GM12878 (cell line): Measurements from ENCODE around the gene HSD11B1L. TPM values are rescaled to one million over a fixed set of nuclear protein-coding genes. Genes with fewer than 3 reads are reported as not detected.

Source experiments
- ATAC-seq: fragments of 200-7000 bp; cut with Tn5 transposase; 3 replicates; pipeline ENCODE4 v1.9.1; 2020; ENCODE audit warnings: mild to moderate bottlenecking, moderate library complexity
- BruUV-seq: library from RNA; stranded (reverse); fragments of 400-500 nt; replicated peaks from 2 replicates; lab custom pipeline; 2021; lab: Mats Ljungman, UMichigan
- CTCF ChIA-PET: fragments of 300-600 bp; sonication (Branson Sonifier 250); formaldehyde crosslinking; extraction: SDS; loops from one replicate; lab custom pipeline; 2021; ENCODE audit warnings: inconsistent platforms; lab: Yijun Ruan, JAX
- POLR2A ChIA-PET: fragments of 350-600 bp; formaldehyde crosslinking; extraction: SDS; loops from one replicate; lab custom pipeline; 2021; ENCODE audit warnings: inconsistent platforms; lab: Charles Lee
- RAD21 ChIA-PET: fragments of 300-600 bp; sonication (Branson Sonifier 250); formaldehyde crosslinking; loops from one replicate; lab custom pipeline; 2023; ENCODE audit warnings: antibody characterized with exemption; ENCODE audit not compliant: unreplicated experiment; lab: Charles Lee
- SMC1A ChIA-PET: fragments of 300-600 bp; sonication (Branson Sonifier 250); formaldehyde crosslinking; loops from one replicate; lab custom pipeline; 2023; ENCODE audit not compliant: unreplicated experiment, uncharacterized antibody; lab: Charles Lee
- DNase-seq: peaks from one replicate; pipeline ENCODE4 v3.0.0-alpha.2; 2011; ENCODE audit warnings: low read depth, low spot score
- FAIRE-seq: peaks from 3 replicates; lab custom pipeline; 2011; peaks lifted over from hg19 to GRCh38; lab: Jason Lieb, UNC
- H2AFZ ChIP-seq: 2 replicates; pipeline ENCODE4 v1.6.0; 2011; ENCODE audit warnings: low read depth, low read length, control low read depth; ENCODE audit not compliant: control insufficient read depth
- H3K27ac ChIP-seq: 2 replicates; pipeline ENCODE4 v1.5.1; 2011; ENCODE audit warnings: control low read depth; ENCODE audit not compliant: control insufficient read depth, insufficient read depth
- H3K27me3 ChIP-seq, 2 experiments: replicated peaks in 1 of 2; 2 replicates each; pipeline versions ENCODE4 v1.6.0 to v1.6.1; 2011; ENCODE audit warnings: low read length in 1 of 2; ENCODE audit not compliant: control insufficient read depth in 2 of 2, insufficient read depth in 2 of 2
- H3K36me3 ChIP-seq, 2 experiments: 2 replicates each; pipeline ENCODE4 v1.5.1; 2011; ENCODE audit warnings: low read length in 1 of 2; ENCODE audit not compliant: control insufficient read depth in 2 of 2, insufficient read depth in 2 of 2
- H3K4me1 ChIP-seq: 2 replicates; pipeline ENCODE4 v1.6.1; 2011; ENCODE audit warnings: mild to moderate bottlenecking, low read length, moderate library complexity, mixed read lengths; ENCODE audit not compliant: control insufficient read depth, insufficient read depth
- H3K4me2 ChIP-seq: 2 replicates; pipeline ENCODE4 v1.6.0; 2011; ENCODE audit warnings: control low read depth; ENCODE audit not compliant: control insufficient read depth, insufficient read depth
- H3K4me3 ChIP-seq: fragments of 200-600 bp; sonication (generic); 2 replicates; pipeline ENCODE4 v1.5.1; 2016
- H3K79me2 ChIP-seq: 2 replicates; pipeline ENCODE4 v1.6.0; 2011; ENCODE audit warnings: low read length; ENCODE audit not compliant: control insufficient read depth, insufficient read depth
- H3K9ac ChIP-seq: 2 replicates; pipeline ENCODE4 v1.8.0; 2011; ENCODE audit warnings: low read length, control low read depth, mixed read lengths; ENCODE audit not compliant: control insufficient read depth, insufficient read depth
- H3K9me3 ChIP-seq: replicated peaks from 3 replicates; pipeline ENCODE4 v1.5.1; 2011; ENCODE audit warnings: mild to moderate bottlenecking, low read length; ENCODE audit not compliant: control insufficient read depth, insufficient read depth
- H4K20me1 ChIP-seq: 2 replicates; pipeline ENCODE4 v1.6.0; 2011; ENCODE audit not compliant: control insufficient read depth, insufficient read depth
- IRF4 ChIP-seq: IDR thresholded peaks from 2 replicates; pipeline ENCODE4 v1.6.1; 2011; ENCODE audit warnings: low read depth, low read length
- MTA3 ChIP-seq: IDR thresholded peaks from 2 replicates; pipeline ENCODE4 v1.6.1; 2012; ENCODE audit warnings: low read length, inconsistent platforms, borderline replicate concordance
- POLR2A ChIP-seq: IDR thresholded peaks from 2 replicates; pipeline ENCODE4 v1.6.1; 2011; ENCODE audit warnings: low read depth, mild to moderate bottlenecking, low read length
- RAD51 ChIP-seq: fragments of 450-650 bp; IDR thresholded peaks from 2 replicates; pipeline ENCODE4 v1.6.1; 2016; ENCODE audit warnings: moderate library complexity, mild to moderate bottlenecking, inconsistent platforms
- STAT3 ChIP-seq: IDR thresholded peaks from 2 replicates; pipeline ENCODE4 v1.6.1; 2011; ENCODE audit warnings: low read depth, low read length, improper control_type of control experiment
- TCF7 ChIP-seq: IDR thresholded peaks from 2 replicates; pipeline ENCODE4 v1.6.1; 2014; ENCODE audit warnings: antibody characterized with exemption, borderline replicate concordance
- WGBS: methylation state at CpG from one replicate; pipeline ENCODE4 v1.1.6; 2016; ENCODE audit warnings: low lambda C conversion rate; ENCODE audit not compliant: insufficient replicate concordance, insufficient coverage; ENCODE audit errors: missing lambda C conversion rate; 5-methylcytosine and 5-hydroxymethylcytosine counted together
- in situ Hi-C: fragments of 300-500 bp; cut with MboI; formaldehyde crosslinking; loops from 9 replicates; pipeline ENCODE4 v1.14.3; 2018; ENCODE audit warnings: mixed read lengths
- intact Hi-C: fragments of 100-400 bp; cut with micrococcal nuclease; formaldehyde crosslinking; loops from one replicate; pipeline ENCODE4 v1.14.2; 2022; ENCODE audit not compliant: unreplicated experiment
- polyA plus RNA-seq, 11 experiments: library from polyadenylated mRNA; depleted of rRNA in 4 of 11; unstranded in 6 of 11; stranded (reverse) in 5 of 11; fragments of >200 nt; fragmentation: Nextera tagmentation in 4 of 11; fragmentation: Illumina TruSeq in 1 of 11; extraction: Ambion mirVana in 4 of 11; extraction: Trizol in 1 of 11; gene quantifications; 1 replicate in 1 of 11; 2 replicates in 10 of 11; pipeline versions ENCODE4 v1.2.1 to v1.2.3, GENCODE V29; 2011 to 2016; ENCODE audit warnings: inconsistent platforms in 2 of 11, missing spikeins in 2 of 11, low read depth in 1 of 11
- total RNA-seq, 4 experiments: library from RNA; depleted of rRNA in 3 of 4; stranded (reverse); fragments of >200 nt in 3 of 4; fragmentation: Illumina TruSeq in 1 of 4; extraction: Trizol in 1 of 4; gene quantifications; 2 replicates each; pipeline versions ENCODE4 v1.2.1 to v1.2.3, GENCODE V29; 2013 to 2021
- TF ChIP-seq, protein P1 (sequence below): fragments of 150-350 bp; IDR thresholded peaks from 2 replicates; pipeline ENCODE4 v1.6.1; 2014; ENCODE audit warnings: mild to moderate bottlenecking, low read depth, low read length

The HSD11B1L gene
- total and polyA plus RNA-seq, 10 of the 15 experiments (the other 5 are each of a cell fraction or from before 2014, with no cell fraction given) = 0.29 to 1.8 (median 1.1) TPM; not detected in 1

DNA sequence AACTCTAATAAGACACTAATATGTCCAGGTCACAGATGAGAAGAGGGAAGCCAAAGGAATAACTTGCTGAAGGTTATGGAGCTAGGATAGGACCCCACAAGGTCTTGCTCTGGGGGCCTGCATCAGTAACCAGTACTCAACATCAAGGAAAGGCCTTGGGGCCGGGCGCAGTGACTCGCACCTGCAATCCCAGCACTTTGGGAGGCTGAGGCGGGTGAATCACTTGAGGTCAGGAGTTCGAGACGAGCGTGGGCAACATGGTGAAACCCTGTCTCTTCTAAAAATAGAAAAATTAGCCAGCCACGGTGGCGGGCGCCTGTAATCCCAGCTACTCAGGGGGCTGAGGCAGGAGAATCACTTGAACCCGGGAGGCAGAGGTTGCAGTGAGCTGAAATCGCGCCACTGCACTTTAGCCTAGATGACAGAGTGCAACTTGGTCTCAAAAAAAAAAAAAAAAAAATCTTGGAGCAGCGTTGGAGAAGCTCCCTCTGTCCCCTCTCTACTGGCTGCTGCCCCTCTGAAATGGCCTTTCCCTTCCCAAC, 37.3 kb downstream of the HSD11B1L start:
- peaks cover 47% of the 10 kb centered on the region for H3K79me2 ChIP-seq
- DNase-seq (no peak), FAIRE-seq (no peak), ATAC-seq (no peak)
- intact Hi-C loops (no loop called here), in situ Hi-C loops (no loop called here)
- H3K27ac ChIP-seq = peak overlapping the region; percentile 91
- peak overlapping the region; percentile 98 for H3K4me3 ChIP-seq
- H3K9ac ChIP-seq = peak overlapping the region; percentile 98
- SMC1A ChIA-PET = no interaction called here
- no peaks in the 10 kb centered on the region for H3K9me3 ChIP-seq
- H2AFZ ChIP-seq = no peak overlapping the region
- 0 out of 2 replicates have a peak, but pooled peaks cover 3% of the 10 kb centered on the region for H4K20me1 ChIP-seq
- CTCF ChIA-PET = interaction anchor here (1.0 to 6.7 kb wide), 3 partner anchors 28 to 250 kb away, joined by 3 to 74 read pairs (median 3); partner anchors contain the start of gene RPL36
- H3K27me3 ChIP-seq = no peaks in the 10 kb centered on the region
- no TSS peak for BruUV-seq
- WGBS = 24% methylated on average over 14 of the region's 14 CpGs
- no peak for TF ChIP-seq MTA3
- TF ChIP-seq STAT3 = no peak
- TF ChIP-seq, protein P1, sequence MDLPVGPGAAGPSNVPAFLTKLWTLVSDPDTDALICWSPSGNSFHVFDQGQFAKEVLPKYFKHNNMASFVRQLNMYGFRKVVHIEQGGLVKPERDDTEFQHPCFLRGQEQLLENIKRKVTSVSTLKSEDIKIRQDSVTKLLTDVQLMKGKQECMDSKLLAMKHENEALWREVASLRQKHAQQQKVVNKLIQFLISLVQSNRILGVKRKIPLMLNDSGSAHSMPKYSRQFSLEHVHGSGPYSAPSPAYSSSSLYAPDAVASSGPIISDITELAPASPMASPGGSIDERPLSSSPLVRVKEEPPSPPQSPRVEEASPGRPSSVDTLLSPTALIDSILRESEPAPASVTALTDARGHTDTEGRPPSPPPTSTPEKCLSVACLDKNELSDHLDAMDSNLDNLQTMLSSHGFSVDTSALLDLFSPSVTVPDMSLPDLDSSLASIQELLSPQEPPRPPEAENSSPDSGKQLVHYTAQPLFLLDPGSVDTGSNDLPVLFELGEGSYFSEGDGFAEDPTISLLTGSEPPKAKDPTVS = no peak
- no peak for TF ChIP-seq IRF4
- TF ChIP-seq RAD51 = no peak
- TF ChIP-seq POLR2A = 0 out of 2 replicates have a peak, but pooled peaks have one; percentile 3
- no peak for TF ChIP-seq TCF7
- H3K4me2 ChIP-seq = peak overlapping the region; percentile 76
- RAD21 ChIA-PET = interaction anchor here (1.7 kb wide), 1 partner anchor 29 kb away, joined by 6 read pairs; the partner anchor contains the start of gene RPL36
- peaks cover 8 to 12% of the 10 kb centered on the region in 2 experiments; a peak in 3 of 4 replicates for H3K36me3 ChIP-seq
- peaks cover 4% of the 10 kb centered on the region for H3K4me1 ChIP-seq
- POLR2A ChIA-PET = interaction anchor here (0.7 to 1.9 kb wide), 5 partner anchors 27 to 173 kb away, joined by 4 to 9 read pairs (median 5); no protein-coding TSS in a partner anchor
